WTC11 (cell line): ENCODE results near the gene AIFM1. TPM values are rescaled to one million over a fixed set of nuclear protein-coding genes. Genes with fewer than 3 reads are reported as not detected.

Experiments used
- ATAC-seq: fragments of 200-7000 bp; cut with Tn5 transposase; 2 replicates; pipeline ENCODE4 v1.10.0; 2021; ENCODE audit warnings: mild to moderate bottlenecking, moderate library complexity
- CTCF ChIA-PET: fragments of 300-600 bp; sonication (Branson Sonifier 250); formaldehyde crosslinking; loops from one replicate; lab custom pipeline; 2021; ENCODE audit warnings: antibody characterized with exemption; lab: Charles Lee
- POLR2A ChIA-PET: fragments of 350-600 bp; sonication (Branson Sonifier 250); formaldehyde crosslinking; loops from one replicate; lab custom pipeline; 2021; ENCODE audit warnings: antibody characterized with exemption; lab: Charles Lee
- DNase-seq: peaks from one replicate; pipeline ENCODE4 v3.0.0; 2021; ENCODE audit warnings: low spot score
- H3K27ac Mint-ChIP-seq: 2 replicates; pipeline ENCODE4 v1.8.0; 2021; ENCODE audit warnings: mixed read lengths
- H3K27me3 Mint-ChIP-seq: 2 replicates; pipeline ENCODE4 v1.8.0; 2021; ENCODE audit warnings: low read depth, mild to moderate bottlenecking, moderate library complexity, mixed read lengths
- H3K36me3 Mint-ChIP-seq: 2 replicates; pipeline ENCODE4 v1.8.0; 2021; ENCODE audit warnings: mixed read lengths
- H3K4me1 Mint-ChIP-seq: 2 replicates; pipeline ENCODE4 v1.8.0; 2022; ENCODE audit warnings: mixed read lengths
- H3K4me3 Mint-ChIP-seq: 2 replicates; pipeline ENCODE4 v1.8.0; 2021; ENCODE audit warnings: mild to moderate bottlenecking, moderate library complexity, mixed read lengths
- H3K9me3 Mint-ChIP-seq: 2 replicates; pipeline ENCODE4 v1.8.0; 2021; ENCODE audit warnings: mixed read lengths
- AFF4 ChIP-seq: sonication (generic); formaldehyde crosslinking; IDR thresholded peaks from 2 replicates; pipeline ENCODE4 v1.8.1; 2023; ENCODE audit warnings: mild to moderate bottlenecking, missing genetic modification reagents, borderline replicate concordance
- CDX4 ChIP-seq: fragments of 250-450 bp; sonication (Bioruptor Pico); IDR thresholded peaks from 2 replicates; pipeline ENCODE4 v1.9.0; 2021; ENCODE audit warnings: moderate library complexity, mild to moderate bottlenecking, inconsistent platforms, borderline replicate concordance
- ERG ChIP-seq: fragments of 250-450 bp; sonication (Bioruptor Pico); IDR thresholded peaks from 2 replicates; pipeline ENCODE4 v1.8.0; 2021; ENCODE audit warnings: mild to moderate bottlenecking
- ETV6 ChIP-seq: sonication (generic); formaldehyde crosslinking; IDR thresholded peaks from 2 replicates; pipeline ENCODE4 v1.8.1; 2022; ENCODE audit warnings: mild to moderate bottlenecking, missing genetic modification reagents
- FOXP1 ChIP-seq: sonication (generic); formaldehyde crosslinking; IDR thresholded peaks from 2 replicates; pipeline ENCODE4 v1.8.0; 2022; ENCODE audit warnings: missing genetic modification reagents, mild to moderate bottlenecking, moderate library complexity, borderline replicate concordance
- GRHL2 ChIP-seq: fragments of 250-450 bp; sonication (Bioruptor Pico); IDR thresholded peaks from 2 replicates; pipeline ENCODE4 v1.8.0; 2022; ENCODE audit warnings: mild to moderate bottlenecking, moderate library complexity; ENCODE audit not compliant: insufficient replicate concordance, severe bottlenecking
- JUN ChIP-seq: sonication (generic); formaldehyde crosslinking; IDR thresholded peaks from 2 replicates; pipeline ENCODE4 v1.8.0; 2023; ENCODE audit warnings: mild to moderate bottlenecking, missing genetic modification reagents
- KAT7 ChIP-seq: sonication (generic); formaldehyde crosslinking; IDR thresholded peaks from 2 replicates; pipeline ENCODE4 v1.8.1; 2023; ENCODE audit warnings: missing genetic modification reagents, mild to moderate bottlenecking, borderline replicate concordance
- OVOL2 ChIP-seq: fragments of 250-450 bp; sonication (Bioruptor Pico); IDR thresholded peaks from 2 replicates; pipeline ENCODE4 v1.9.0; 2021; ENCODE audit warnings: mild to moderate bottlenecking, borderline replicate concordance
- PRRX2 ChIP-seq: fragments of 250-450 bp; sonication (Bioruptor Pico); IDR thresholded peaks from 2 replicates; pipeline ENCODE4 v1.8.0; 2021; ENCODE audit warnings: mild to moderate bottlenecking
- TEAD1 ChIP-seq: sonication (generic); formaldehyde crosslinking; IDR thresholded peaks from 2 replicates; pipeline ENCODE4 v1.8.0; 2022; ENCODE audit warnings: mild to moderate bottlenecking, missing genetic modification reagents
- TP53 ChIP-seq: sonication (generic); formaldehyde crosslinking; IDR thresholded peaks from 2 replicates; pipeline ENCODE4 v1.8.1; 2023; ENCODE audit warnings: mild to moderate bottlenecking, missing genetic modification reagents
- USF2 ChIP-seq: sonication (generic); formaldehyde crosslinking; IDR thresholded peaks from 2 replicates; pipeline ENCODE4 v1.8.1; 2023; ENCODE audit warnings: mild to moderate bottlenecking, missing genetic modification reagents, moderate library complexity
- ZMAT4 ChIP-seq: fragments of 250-450 bp; sonication (Bioruptor Pico); IDR thresholded peaks from 2 replicates; pipeline ENCODE4 v1.9.0; 2021; ENCODE audit warnings: mild to moderate bottlenecking
- ZNF263 ChIP-seq: sonication (generic); formaldehyde crosslinking; IDR thresholded peaks from 2 replicates; pipeline ENCODE4 v1.8.1; 2022; ENCODE audit warnings: low read depth, mild to moderate bottlenecking, moderate library complexity, missing genetic modification reagents
- ZNF425 ChIP-seq: fragments of 250-450 bp; sonication (Bioruptor Pico); conservative IDR thresholded peaks from 2 replicates; pipeline ENCODE4 v1.9.0; 2021; ENCODE audit warnings: mild to moderate bottlenecking
- ZSCAN18 ChIP-seq: fragments of 250-450 bp; sonication (Bioruptor Pico); IDR thresholded peaks from 2 replicates; pipeline ENCODE4 v2.1.2; 2022; ENCODE audit warnings: mild to moderate bottlenecking, moderate library complexity
- total RNA-seq: library from RNA; stranded (reverse); gene quantifications from 3 replicates; pipeline ENCODE4 v1.2.3, GENCODE V29; 2021
- TF ChIP-seq, protein P1 (sequence below): sonication (generic); formaldehyde crosslinking; IDR thresholded peaks from 2 replicates; pipeline ENCODE4 v1.8.1; 2023; ENCODE audit warnings: mild to moderate bottlenecking, missing genetic modification reagents, moderate library complexity
- TF ChIP-seq, protein P2 (sequence below): fragments of 250-450 bp; sonication (Bioruptor Pico); IDR thresholded peaks from 2 replicates; pipeline ENCODE4 v1.9.0; 2021; ENCODE audit warnings: mild to moderate bottlenecking, borderline replicate concordance

AIFM1 gene
- total RNA-seq, 1 experiment from 2014 or later = 53.5 TPM

DNA sequence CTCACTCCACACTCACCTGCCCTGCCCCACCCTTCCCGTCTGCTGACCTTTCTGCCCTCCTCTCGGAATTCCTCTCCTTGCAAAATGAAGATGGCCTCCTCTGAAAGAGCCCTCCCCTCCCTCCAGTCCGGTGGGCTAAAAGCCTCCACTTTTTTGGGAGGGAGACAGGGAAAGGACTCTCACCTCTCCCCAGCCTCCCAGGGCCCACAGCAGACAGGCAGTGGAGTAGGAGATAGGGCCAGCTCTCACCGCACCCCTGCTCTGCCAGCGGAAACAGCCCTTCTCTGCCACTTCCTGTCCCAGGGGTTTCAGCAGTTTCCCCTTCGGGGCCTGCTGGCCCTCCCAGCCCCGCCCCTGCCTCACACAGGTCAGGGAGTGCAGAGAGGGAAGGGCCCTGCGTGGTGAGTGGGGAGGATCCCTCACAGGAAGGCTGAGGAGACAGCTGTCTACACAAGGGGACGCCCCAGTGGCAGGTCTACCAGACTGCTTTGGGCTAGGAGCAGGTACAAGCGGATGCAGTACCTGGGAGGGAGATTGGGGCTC is 73.6 kb downstream of the AIFM1 start (continued):
- TF ChIP-seq AFF4 (CRISPR knock-in tag) (no peak), ZMAT4 (CRISPR knock-in tag) (no peak), PRRX2 (CRISPR knock-in tag) (no peak), CDX4 (no peak), JUN (CRISPR knock-in tag) (no peak), TP53 (CRISPR knock-in tag) (no peak), TEAD1 (CRISPR knock-in tag) (no peak), OVOL2 (CRISPR knock-in tag) (no peak), FOXP1 (CRISPR knock-in tag) (no peak), ZNF263 (CRISPR knock-in tag) (no peak), ETV6 (no peak), ERG (CRISPR knock-in tag) (no peak)
- TF ChIP-seq, protein P1, sequence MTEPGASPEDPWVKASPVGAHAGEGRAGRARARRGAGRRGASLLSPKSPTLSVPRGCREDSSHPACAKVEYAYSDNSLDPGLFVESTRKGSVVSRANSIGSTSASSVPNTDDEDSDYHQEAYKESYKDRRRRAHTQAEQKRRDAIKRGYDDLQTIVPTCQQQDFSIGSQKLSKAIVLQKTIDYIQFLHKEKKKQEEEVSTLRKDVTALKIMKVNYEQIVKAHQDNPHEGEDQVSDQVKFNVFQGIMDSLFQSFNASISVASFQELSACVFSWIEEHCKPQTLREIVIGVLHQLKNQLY (CRISPR knock-in tag) = no peak
- TF ChIP-seq, protein P2, sequence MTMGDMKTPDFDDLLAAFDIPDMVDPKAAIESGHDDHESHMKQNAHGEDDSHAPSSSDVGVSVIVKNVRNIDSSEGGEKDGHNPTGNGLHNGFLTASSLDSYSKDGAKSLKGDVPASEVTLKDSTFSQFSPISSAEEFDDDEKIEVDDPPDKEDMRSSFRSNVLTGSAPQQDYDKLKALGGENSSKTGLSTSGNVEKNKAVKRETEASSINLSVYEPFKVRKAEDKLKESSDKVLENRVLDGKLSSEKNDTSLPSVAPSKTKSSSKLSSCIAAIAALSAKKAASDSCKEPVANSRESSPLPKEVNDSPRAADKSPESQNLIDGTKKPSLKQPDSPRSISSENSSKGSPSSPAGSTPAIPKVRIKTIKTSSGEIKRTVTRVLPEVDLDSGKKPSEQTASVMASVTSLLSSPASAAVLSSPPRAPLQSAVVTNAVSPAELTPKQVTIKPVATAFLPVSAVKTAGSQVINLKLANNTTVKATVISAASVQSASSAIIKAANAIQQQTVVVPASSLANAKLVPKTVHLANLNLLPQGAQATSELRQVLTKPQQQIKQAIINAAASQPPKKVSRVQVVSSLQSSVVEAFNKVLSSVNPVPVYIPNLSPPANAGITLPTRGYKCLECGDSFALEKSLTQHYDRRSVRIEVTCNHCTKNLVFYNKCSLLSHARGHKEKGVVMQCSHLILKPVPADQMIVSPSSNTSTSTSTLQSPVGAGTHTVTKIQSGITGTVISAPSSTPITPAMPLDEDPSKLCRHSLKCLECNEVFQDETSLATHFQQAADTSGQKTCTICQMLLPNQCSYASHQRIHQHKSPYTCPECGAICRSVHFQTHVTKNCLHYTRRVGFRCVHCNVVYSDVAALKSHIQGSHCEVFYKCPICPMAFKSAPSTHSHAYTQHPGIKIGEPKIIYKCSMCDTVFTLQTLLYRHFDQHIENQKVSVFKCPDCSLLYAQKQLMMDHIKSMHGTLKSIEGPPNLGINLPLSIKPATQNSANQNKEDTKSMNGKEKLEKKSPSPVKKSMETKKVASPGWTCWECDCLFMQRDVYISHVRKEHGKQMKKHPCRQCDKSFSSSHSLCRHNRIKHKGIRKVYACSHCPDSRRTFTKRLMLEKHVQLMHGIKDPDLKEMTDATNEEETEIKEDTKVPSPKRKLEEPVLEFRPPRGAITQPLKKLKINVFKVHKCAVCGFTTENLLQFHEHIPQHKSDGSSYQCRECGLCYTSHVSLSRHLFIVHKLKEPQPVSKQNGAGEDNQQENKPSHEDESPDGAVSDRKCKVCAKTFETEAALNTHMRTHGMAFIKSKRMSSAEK (CRISPR knock-in tag) = no peak
- TF ChIP-seq, all 79 proteins: peak for 0

DNA sequence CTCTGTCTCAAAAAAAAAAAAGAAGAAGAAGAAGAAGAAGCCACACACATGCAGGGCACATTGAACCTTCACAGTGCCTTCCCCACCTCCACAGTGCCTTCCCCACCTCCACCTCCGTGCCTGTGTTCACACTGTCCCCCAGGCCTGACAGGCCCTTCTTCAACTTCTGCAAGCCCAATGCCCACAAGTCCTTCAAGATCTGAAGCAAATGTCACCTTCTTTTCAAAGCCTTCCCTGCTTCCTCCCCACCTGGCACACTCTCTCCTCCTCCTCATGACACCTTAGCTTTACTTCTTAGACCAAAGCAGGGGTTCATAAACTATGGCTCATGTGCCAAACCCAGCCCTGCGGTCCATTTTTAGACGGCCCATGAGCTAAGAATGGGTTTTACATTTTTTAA is 75.3 kb downstream of the AIFM1 start:
- Mint-ChIP-seq H3K36me3 (no peaks in the 10 kb centered on the region), H3K27me3 (no peaks in the 10 kb centered on the region; the same call in 1 of the 2 replicates), H3K27ac (no peak overlapping the region), H3K9me3 (no peaks in the 10 kb centered on the region), H3K4me1 (peaks cover 5% of the 10 kb centered on the region; the same call in 1 of the 2 replicates), H3K4me3 (no peak overlapping the region)
- ATAC-seq = no peak
- DNase-seq = no peak
- ChIA-PET CTCF (no interaction called here), POLR2A (no interaction called here)
- TF ChIP-seq ZSCAN18 = no peak
- no peak for TF ChIP-seq KAT7 (CRISPR knock-in tag)
- TF ChIP-seq ZNF425 (CRISPR knock-in tag) = no peak
- TF ChIP-seq USF2 (CRISPR knock-in tag) = no peak
- no peak for TF ChIP-seq GRHL2 (CRISPR knock-in tag)
